Measurements from ENCODE around the gene UBA1.

GRCh38 chrX:47174846-47175587, 18.6 kb upstream of the UBA1 start:
- TF ChIP-seq CTCF (IDR thresholded peaks at IDR 0.05; ENCODE audit: low read length), result no peak
- TF ChIP-seq EZH2 (IDR thresholded peaks at IDR 0.05; ENCODE audit: borderline replicate concordance, low read length), result no peak

Data from OCI-LY1 (cell line).